ENCODE data around the gene FOXA2.

Gene FOXA2

DNA sequence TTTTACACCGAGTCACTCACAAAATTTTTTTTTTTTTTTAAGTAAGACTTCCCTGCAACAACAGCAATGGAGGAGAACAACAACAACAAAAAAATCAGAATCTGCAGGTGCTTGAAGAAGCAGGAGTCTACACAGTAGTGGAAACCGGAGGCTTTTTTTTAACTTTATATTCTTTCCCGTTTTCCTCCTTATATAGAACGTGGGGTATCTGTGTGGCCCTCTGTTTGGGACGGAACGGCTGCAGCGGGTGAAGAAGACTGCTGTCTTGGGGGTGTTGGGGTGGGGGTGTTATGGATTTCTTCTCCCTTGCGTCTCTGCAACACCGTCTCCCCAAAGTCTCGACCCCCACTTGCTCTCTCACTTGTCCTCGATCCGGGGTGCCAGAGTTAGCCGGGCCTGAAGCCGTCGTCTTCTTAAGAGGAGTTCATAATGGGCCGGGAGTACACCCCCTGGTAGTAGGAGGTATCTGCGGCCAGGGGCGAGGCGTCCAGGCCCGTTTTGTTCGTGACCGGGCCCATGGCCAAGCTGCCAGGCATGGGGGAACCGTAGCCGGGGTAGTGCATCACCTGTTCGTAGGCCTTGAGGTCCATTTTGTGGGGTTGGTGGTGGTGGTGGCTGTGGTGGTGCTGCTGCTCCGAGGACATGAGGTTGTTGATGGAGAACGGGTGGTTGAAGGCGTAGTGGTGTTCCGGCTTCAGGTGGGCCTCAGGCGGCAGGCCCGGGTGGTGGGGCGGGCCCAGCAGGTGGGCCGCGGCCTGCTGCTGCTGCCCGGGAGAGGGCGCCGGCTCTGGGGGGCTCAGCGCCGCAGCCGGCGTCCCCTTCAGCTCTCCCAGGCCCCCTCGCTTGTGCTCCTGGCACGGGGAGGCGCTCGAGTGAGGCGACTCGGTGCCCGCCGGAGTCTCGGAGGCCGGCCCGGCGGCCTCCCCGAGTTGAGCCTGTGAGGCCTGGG lies 2.7 kb downstream of the FOXA2 start:
- no peak overlapping the region for H4K91ac ChIP-seq (ENCODE audit: low read depth, low read length)
- H3K9ac ChIP-seq (ENCODE audit: low read length) = no peak overlapping the region
- no peak overlapping the region for H3K4ac ChIP-seq (ENCODE audit: low read depth, low read length)
- H2AK5ac ChIP-seq (ENCODE audit: low read length) = no peak overlapping the region
- H4K8ac ChIP-seq (ENCODE audit: low read depth, low read length) = no peak overlapping the region
- H3K36me3 ChIP-seq (ENCODE audit: control insufficient read depth in 1 of 2, insufficient read depth in 2 of 2, low read length in 2 of 2) = no peaks in the 10 kb centered on the region
- H2BK5ac ChIP-seq (ENCODE audit: low read depth, low read length, poor library complexity) = no peak overlapping the region
- H4K12ac ChIP-seq (ENCODE audit: low read depth, low read length) = no peak overlapping the region
- peaks cover 0 to under 1% of the 10 kb centered on the region in 2 experiments for H3K4me1 ChIP-seq (ENCODE audit: control insufficient read depth in 1 of 2, insufficient read depth in 2 of 2, low read length in 2 of 2)
- H3K79me1 ChIP-seq (ENCODE audit: low read length) = no peaks in the 10 kb centered on the region
- no peak overlapping the region for H3K18ac ChIP-seq (ENCODE audit: low read length)
- WGBS (ENCODE audit: extremely low coverage, insufficient coverage, insufficient read length) = no CpG with 5 or more reads among the region's 54 CpGs
- no peak overlapping the region for H3K14ac ChIP-seq (ENCODE audit: low read length)
- DNase-seq = no peak
- no peak overlapping the region for H2BK120ac ChIP-seq (ENCODE audit: insufficient read depth, low read length, poor library complexity)
- H2AFZ ChIP-seq (ENCODE audit: insufficient read depth, low read length, poor library complexity) = no peak overlapping the region
- H3K79me2 ChIP-seq (ENCODE audit: control insufficient read depth, insufficient read depth, low read length, poor library complexity) = no peaks in the 10 kb centered on the region
- no peak overlapping the region for H3K4me2 ChIP-seq (ENCODE audit: low read length)
- no peak overlapping the region for H3K23ac ChIP-seq (ENCODE audit: low read length)
- no peak overlapping the region for H3K4me3 ChIP-seq (ENCODE audit: low read depth, low read length)
- peaks cover 95% of the 10 kb centered on the region for H3K27me3 ChIP-seq (ENCODE audit: insufficient read depth, low read length)
- H3K9me3 ChIP-seq (ENCODE audit: insufficient read depth, low read depth, low read length) = peaks cover 12% of the 10 kb centered on the region
- H2BK12ac ChIP-seq (ENCODE audit: low read length) = no peak overlapping the region
- H3K27ac ChIP-seq (ENCODE audit: low read depth, low read length) = no peak overlapping the region

DNA sequence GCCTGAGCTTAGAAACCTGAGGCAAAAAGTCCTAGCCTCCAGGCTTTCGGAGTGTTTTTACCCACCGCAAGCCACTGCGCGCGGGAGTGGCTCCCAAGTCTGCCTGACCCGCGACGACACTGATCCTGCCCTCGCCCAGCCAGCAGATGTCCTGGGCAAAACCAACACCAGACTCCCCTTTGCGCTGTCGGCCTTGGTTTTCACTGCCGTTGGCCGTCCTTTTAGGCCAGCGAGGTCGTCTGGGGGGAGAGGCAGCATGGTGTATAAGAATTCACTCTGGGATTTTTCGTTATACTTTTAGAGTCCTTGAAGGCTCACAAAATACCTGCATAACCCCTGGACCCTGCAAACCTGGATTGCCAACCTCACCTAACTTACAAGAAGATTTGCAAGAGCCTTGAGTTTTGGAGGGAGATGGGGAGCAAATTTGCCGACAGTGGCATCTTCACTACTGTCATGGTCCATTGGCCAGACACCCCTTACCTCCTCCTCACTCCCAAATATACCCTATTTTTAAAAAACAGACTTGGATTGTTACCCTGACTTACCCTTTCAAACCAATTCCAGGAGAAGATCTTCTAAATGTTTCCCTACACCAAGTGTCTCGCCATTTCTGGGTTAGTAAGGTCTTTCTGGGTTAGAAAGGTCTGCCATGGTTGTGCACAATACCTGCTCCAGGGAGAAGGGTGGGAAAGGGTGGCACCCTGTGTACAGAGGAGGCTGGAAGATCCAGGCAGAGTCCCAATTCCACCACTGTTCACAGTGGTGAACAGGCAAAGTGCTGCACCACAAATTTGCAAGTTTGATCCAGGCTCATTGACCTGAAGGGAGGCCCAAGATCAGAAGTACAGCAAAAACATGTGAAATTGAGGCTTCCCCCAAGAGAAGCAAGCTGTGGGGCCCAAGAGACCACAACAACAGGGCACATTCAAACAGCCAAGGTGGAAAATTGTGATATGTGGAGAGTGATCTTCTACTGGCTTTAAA lies 4.4 kb downstream of the FOXA2 start:
- no peak overlapping the region for H4K12ac ChIP-seq (ENCODE audit: low read depth, low read length)
- no peak overlapping the region for H2AK5ac ChIP-seq (ENCODE audit: low read length)
- peaks cover 5% of the 10 kb centered on the region for H3K9me3 ChIP-seq (ENCODE audit: insufficient read depth, low read depth, low read length)
- H3K27me3 ChIP-seq (ENCODE audit: insufficient read depth, low read length) = peaks cover 93% of the 10 kb centered on the region
- H3K4ac ChIP-seq (ENCODE audit: low read depth, low read length) = no peak overlapping the region
- H3K27ac ChIP-seq (ENCODE audit: low read depth, low read length) = no peak overlapping the region
- no CpG with 5 or more reads among the region's 18 CpGs for WGBS (ENCODE audit: extremely low coverage, insufficient coverage, insufficient read length)
- no peak overlapping the region for H3K14ac ChIP-seq (ENCODE audit: low read length)
- no peak overlapping the region for H3K18ac ChIP-seq (ENCODE audit: low read length)
- no peak overlapping the region for H3K4me3 ChIP-seq (ENCODE audit: low read depth, low read length)
- no peak overlapping the region for H4K91ac ChIP-seq (ENCODE audit: low read depth, low read length)
- no peak overlapping the region for H2BK5ac ChIP-seq (ENCODE audit: low read depth, low read length, poor library complexity)
- no peak for DNase-seq
- no peak overlapping the region for H3K23ac ChIP-seq (ENCODE audit: low read length)
- H3K79me2 ChIP-seq (ENCODE audit: control insufficient read depth, insufficient read depth, low read length, poor library complexity) = no peaks in the 10 kb centered on the region
- no peak overlapping the region for H2AFZ ChIP-seq (ENCODE audit: insufficient read depth, low read length, poor library complexity)
- no peaks in the 10 kb centered on the region for H3K79me1 ChIP-seq (ENCODE audit: low read length)
- no peak overlapping the region for H2BK12ac ChIP-seq (ENCODE audit: low read length)
- no peak overlapping the region for H2BK120ac ChIP-seq (ENCODE audit: insufficient read depth, low read length, poor library complexity)
- H3K4me2 ChIP-seq (ENCODE audit: low read length) = no peak overlapping the region
- H3K9ac ChIP-seq (ENCODE audit: low read length) = no peak overlapping the region
- no peak overlapping the region for H4K8ac ChIP-seq (ENCODE audit: low read depth, low read length)
- H3K36me3 ChIP-seq (ENCODE audit: control insufficient read depth in 1 of 2, insufficient read depth in 2 of 2, low read length in 2 of 2) = no peaks in the 10 kb centered on the region
- no peaks in the 10 kb centered on the region for H3K4me1 ChIP-seq (ENCODE audit: control insufficient read depth in 1 of 2, insufficient read depth in 2 of 2, low read length in 2 of 2)

DNA sequence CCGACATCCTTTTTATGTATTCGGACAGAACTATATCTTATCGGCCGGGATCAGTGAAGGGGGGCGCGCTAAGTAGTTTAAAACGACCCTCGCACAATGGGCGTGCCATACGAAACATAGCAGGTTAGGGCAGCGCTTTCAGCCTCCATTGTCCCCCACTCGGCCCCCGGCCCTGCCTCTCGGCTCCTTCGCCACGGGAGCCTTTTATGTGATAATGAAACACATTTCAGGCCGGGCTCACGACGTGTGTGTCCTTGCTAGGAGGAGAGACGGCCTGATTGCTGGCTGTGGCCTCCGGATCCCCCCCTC lies 5.3 kb downstream of the FOXA2 start:
- no peak overlapping the region for H2BK5ac ChIP-seq (ENCODE audit: low read depth, low read length, poor library complexity)

DNA sequence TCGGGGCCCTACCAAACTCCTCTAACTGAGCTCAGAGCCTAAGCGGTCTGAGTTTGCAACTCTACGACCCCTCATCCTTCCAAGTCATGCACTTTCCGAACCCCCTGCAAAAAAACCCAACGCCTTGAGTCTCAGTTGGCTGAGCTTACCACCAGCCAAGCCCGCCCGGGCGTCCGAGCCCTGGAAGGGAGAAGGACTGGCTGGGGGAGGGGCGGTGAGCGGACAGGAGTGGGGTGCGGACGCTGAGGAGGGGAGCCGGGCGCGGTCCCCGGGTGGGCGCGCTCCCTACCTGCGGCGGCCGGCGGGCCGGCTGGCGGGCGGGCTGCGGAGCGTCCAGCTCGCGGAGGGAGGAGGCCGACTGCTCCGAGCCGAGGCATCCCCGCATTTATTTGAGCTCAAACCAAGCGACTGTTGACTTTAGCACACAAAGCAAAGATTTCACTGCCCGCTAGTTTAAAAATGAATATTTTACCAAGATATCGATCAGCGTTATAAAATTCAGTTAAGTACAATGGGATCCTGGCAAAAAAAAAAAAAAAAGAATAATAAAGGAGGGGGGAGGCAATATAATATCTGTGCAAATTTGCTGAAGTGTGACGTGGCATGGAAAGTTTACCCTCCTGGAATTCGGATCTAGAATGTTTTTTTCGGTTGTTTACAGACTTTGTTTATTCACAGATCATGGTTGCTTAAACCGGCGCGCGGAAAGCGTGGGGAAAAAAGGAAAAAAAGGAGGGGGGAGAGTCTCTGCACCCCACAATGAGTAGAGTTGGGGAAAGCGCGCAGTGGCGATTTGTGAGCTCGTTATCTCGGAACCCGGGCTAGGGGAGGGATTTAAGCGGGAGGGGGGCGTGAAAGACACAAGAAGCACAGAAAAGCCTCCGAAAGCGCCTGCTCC lies 5.9 kb downstream of the FOXA2 start:
- Histone ChIP-seq H3K4ac (ENCODE audit: low read depth, low read length) (no peak overlapping the region), H2BK5ac (ENCODE audit: low read depth, low read length, poor library complexity) (no peak overlapping the region), H3K9me3 (ENCODE audit: insufficient read depth, low read depth, low read length) (peaks cover 5% of the 10 kb centered on the region), H3K4me1 (ENCODE audit: control insufficient read depth in 1 of 2, insufficient read depth in 2 of 2, low read length in 2 of 2) (no peaks in the 10 kb centered on the region), H4K8ac (ENCODE audit: low read depth, low read length) (no peak overlapping the region), H3K36me3 (ENCODE audit: control insufficient read depth in 1 of 2, insufficient read depth in 2 of 2, low read length in 2 of 2) (no peaks in the 10 kb centered on the region), H3K14ac (ENCODE audit: low read length) (no peak overlapping the region), H2AK5ac (ENCODE audit: low read length) (no peak overlapping the region), H3K79me1 (ENCODE audit: low read length) (no peaks in the 10 kb centered on the region), H3K27me3 (ENCODE audit: insufficient read depth, low read length) (peaks cover 85% of the 10 kb centered on the region), H2BK120ac (ENCODE audit: insufficient read depth, low read length, poor library complexity) (no peak overlapping the region), H3K27ac (ENCODE audit: low read depth, low read length) (no peak overlapping the region), H3K4me3 (ENCODE audit: low read depth, low read length) (no peak overlapping the region), H3K79me2 (ENCODE audit: control insufficient read depth, insufficient read depth, low read length, poor library complexity) (no peaks in the 10 kb centered on the region), H3K4me2 (ENCODE audit: low read length) (no peak overlapping the region), H3K9ac (ENCODE audit: low read length) (no peak overlapping the region), H4K12ac (ENCODE audit: low read depth, low read length) (no peak overlapping the region), H2BK12ac (ENCODE audit: low read length) (no peak overlapping the region), H3K18ac (ENCODE audit: low read length) (no peak overlapping the region), H3K23ac (ENCODE audit: low read length) (no peak overlapping the region), H2AFZ (ENCODE audit: insufficient read depth, low read length, poor library complexity) (no peak overlapping the region), H4K91ac (ENCODE audit: low read depth, low read length) (no peak overlapping the region)
- no peak for DNase-seq
- no CpG with 5 or more reads among the region's 56 CpGs for WGBS (ENCODE audit: extremely low coverage, insufficient coverage, insufficient read length)

More for the DNA sequence above, 5.3 kb downstream of the FOXA2 start:
- H3K9ac ChIP-seq (ENCODE audit: low read length) = no peak overlapping the region
- no peak overlapping the region for H2AK5ac ChIP-seq (ENCODE audit: low read length)
- H3K23ac ChIP-seq (ENCODE audit: low read length) = no peak overlapping the region
- no peak overlapping the region for H2BK120ac ChIP-seq (ENCODE audit: insufficient read depth, low read length, poor library complexity)
- no peak overlapping the region for H2BK12ac ChIP-seq (ENCODE audit: low read length)
- no peak overlapping the region for H3K18ac ChIP-seq (ENCODE audit: low read length)
- H3K4me3 ChIP-seq (ENCODE audit: low read depth, low read length) = no peak overlapping the region
- no peak for DNase-seq
- H3K27me3 ChIP-seq (ENCODE audit: insufficient read depth, low read length) = peaks cover 89% of the 10 kb centered on the region
- no peak overlapping the region for H3K14ac ChIP-seq (ENCODE audit: low read length)
- H4K8ac ChIP-seq (ENCODE audit: low read depth, low read length) = no peak overlapping the region
- H3K4me2 ChIP-seq (ENCODE audit: low read length) = no peak overlapping the region
- no peak overlapping the region for H2AFZ ChIP-seq (ENCODE audit: insufficient read depth, low read length, poor library complexity)
- no peak overlapping the region for H3K4ac ChIP-seq (ENCODE audit: low read depth, low read length)
- H3K27ac ChIP-seq (ENCODE audit: low read depth, low read length) = no peak overlapping the region
- H3K9me3 ChIP-seq (ENCODE audit: insufficient read depth, low read depth, low read length) = peaks cover 5% of the 10 kb centered on the region
- no peak overlapping the region for H4K91ac ChIP-seq (ENCODE audit: low read depth, low read length)
- WGBS (ENCODE audit: extremely low coverage, insufficient coverage, insufficient read length) = no CpG with 5 or more reads among the region's 21 CpGs
- H3K36me3 ChIP-seq (ENCODE audit: control insufficient read depth in 1 of 2, insufficient read depth in 2 of 2, low read length in 2 of 2) = no peaks in the 10 kb centered on the region
- H4K12ac ChIP-seq (ENCODE audit: low read depth, low read length) = no peak overlapping the region
- H3K4me1 ChIP-seq (ENCODE audit: control insufficient read depth in 1 of 2, insufficient read depth in 2 of 2, low read length in 2 of 2) = no peaks in the 10 kb centered on the region
- H3K79me1 ChIP-seq (ENCODE audit: low read length) = no peaks in the 10 kb centered on the region
- no peaks in the 10 kb centered on the region for H3K79me2 ChIP-seq (ENCODE audit: control insufficient read depth, insufficient read depth, low read length, poor library complexity)

Measured in trophoblast cell (in vitro differentiated cells and primary cell).